Chondrocyte (in vitro differentiated cells): Measurements from ENCODE around the gene BANF1. TPM values are rescaled to one million over a fixed set of nuclear protein-coding genes. Genes with fewer than 3 reads are reported as not detected.

Source experiments
- DNase-seq: peaks from one replicate; pipeline ENCODE4 v3.0.0; 2021; ENCODE audit warnings: mixed read lengths, low spot score
- H3K27ac Mint-ChIP-seq: one replicate; pipeline ENCODE4 v1.8.0; 2021; ENCODE audit warnings: mild to moderate bottlenecking, moderate library complexity, mixed read lengths; ENCODE audit not compliant: unreplicated experiment
- H3K27me3 Mint-ChIP-seq: 2 replicates; pipeline ENCODE4 v1.8.0; 2021; ENCODE audit warnings: low read depth, mixed read lengths
- H3K36me3 Mint-ChIP-seq: 2 replicates; pipeline ENCODE4 v1.8.0; 2021; ENCODE audit warnings: low read depth, mixed read lengths
- H3K4me1 Mint-ChIP-seq: 2 replicates; pipeline ENCODE4 v1.8.0; 2021; ENCODE audit warnings: low read depth, mild to moderate bottlenecking, mixed read lengths
- H3K4me3 Mint-ChIP-seq: one replicate; pipeline ENCODE4 v1.8.0; 2021; ENCODE audit warnings: mild to moderate bottlenecking, moderate library complexity, mixed read lengths; ENCODE audit not compliant: unreplicated experiment
- H3K9me3 Mint-ChIP-seq: 2 replicates; pipeline ENCODE4 v1.8.0; 2021; ENCODE audit warnings: low read depth, mixed read lengths
- CTCF ChIP-seq: fragments of 200-600 bp; sonication (generic); IDR thresholded peaks from 2 replicates; pipeline ENCODE4 v1.5.0; 2021; ENCODE audit warnings: antibody characterized with exemption, mild to moderate bottlenecking, moderate library complexity
- long read RNA-seq: library from polyadenylated mRNA; stranded (forward); transcript quantifications from one replicate; pipeline ENCODE4 v2.0.0, GENCODE V29; 2021
- total RNA-seq: library from RNA; stranded (reverse); gene quantifications from 3 replicates; pipeline ENCODE4 v1.2.1, GENCODE V29; 2021

BANF1 gene
- total RNA-seq, result 178 to 243 TPM (median 187 TPM) in 3 replicates
- long read RNA-seq, transcript BANF1-201 (3 exons, 1,155 nt), result major isoform, 74 of 153 reads
- long read RNA-seq, transcript BANF1-202 (3 exons, 946 nt), result minor isoform, 18 of 153 reads
- long read RNA-seq, partial matches to known transcripts, result 56 of 153 reads
- long read RNA-seq, other reads (novel, unspliced or antisense), result 2 of 153 reads

GRCh38 chr11:66001942-66002647, at the start of gene BANF1, which contains the start of gene EIF1AD:
BANF1 (plus strand) TSS chr11:66002503; CDS start chr11:66003251, 748 bp downstream.
EIF1AD (minus strand) TSS chr11:66002157; CDS start chr11:66000389, 1,768 bp downstream.
- no peaks in the 10 kb centered on the region for H3K9me3 Mint-ChIP-seq
- no peak for TF ChIP-seq CTCF
- H3K36me3 Mint-ChIP-seq, result peaks cover 26% of the 10 kb centered on the region
- H3K27me3 Mint-ChIP-seq, result no peaks in the 10 kb centered on the region
- H3K4me1 Mint-ChIP-seq, result peaks cover 26% of the 10 kb centered on the region
- peak within 1 kb of the TSS; percentile 99 for H3K4me3 Mint-ChIP-seq
- H3K27ac Mint-ChIP-seq, result peak within 1 kb of the TSS; percentile 99
- peak; percentile 96 for DNase-seq

- H3K4me3 Mint-ChIP-seq, result no peak overlapping the region
- H3K9me3 Mint-ChIP-seq, result no peaks in the 10 kb centered on the region
- no peak for DNase-seq
- TF ChIP-seq CTCF, result no peak
- no peak overlapping the region for H3K27ac Mint-ChIP-seq
- H3K4me1 Mint-ChIP-seq, result no peaks in the 10 kb centered on the region
- H3K27me3 Mint-ChIP-seq, result peaks cover 3% of the 10 kb centered on the region
- H3K36me3 Mint-ChIP-seq, result no peaks in the 10 kb centered on the region
Observed at GRCh38 chr11:65953471-65953870, 48.8 kb upstream of the BANF1 start.

- no peak overlapping the region for H3K4me3 Mint-ChIP-seq
- no peak for TF ChIP-seq CTCF
- H3K27ac Mint-ChIP-seq, result no peak overlapping the region
- H3K36me3 Mint-ChIP-seq, result no peaks in the 10 kb centered on the region
- H3K27me3 Mint-ChIP-seq, result no peaks in the 10 kb centered on the region
- no peak for DNase-seq
- H3K4me1 Mint-ChIP-seq, result no peaks in the 10 kb centered on the region
- no peaks in the 10 kb centered on the region for H3K9me3 Mint-ChIP-seq
Observed at GRCh38 chr11:65954771-65955170, 47.5 kb upstream of the BANF1 start.

GRCh38 chr11:65958291-65958690, 44.0 kb upstream of the BANF1 start:
- H3K4me3 Mint-ChIP-seq, result no peak overlapping the region
- no peaks in the 10 kb centered on the region for H3K9me3 Mint-ChIP-seq
- TF ChIP-seq CTCF, result no peak
- H3K36me3 Mint-ChIP-seq, result peaks cover 1% of the 10 kb centered on the region
- no peak overlapping the region for H3K27ac Mint-ChIP-seq
- peaks cover 22% of the 10 kb centered on the region for H3K4me1 Mint-ChIP-seq
- no peaks in the 10 kb centered on the region for H3K27me3 Mint-ChIP-seq
- no peak for DNase-seq

GRCh38 chr11:65958774-65959420, 43.4 kb upstream of the BANF1 start:
- no peak for DNase-seq
- H3K4me1 Mint-ChIP-seq, result peaks cover 27% of the 10 kb centered on the region
- H3K27ac Mint-ChIP-seq, result no peak overlapping the region
- peaks cover 1% of the 10 kb centered on the region for H3K36me3 Mint-ChIP-seq
- H3K9me3 Mint-ChIP-seq, result no peaks in the 10 kb centered on the region
- TF ChIP-seq CTCF, result no peak
- H3K27me3 Mint-ChIP-seq, result no peaks in the 10 kb centered on the region
- H3K4me3 Mint-ChIP-seq, result no peak overlapping the region
